ENCODE data around the gene MEAK7. TPM values are rescaled to one million over a fixed set of nuclear protein-coding genes. Genes with fewer than 3 reads are reported as not detected.

Gene MEAK7
- total and polyA plus RNA-seq, 2 donors (not counting 1 experiment from before 2014, with no cell fraction given), result 17.3 to 23.4 TPM

GRCh38 chr16:84540194-84540593 is 35.7 kb upstream of the MEAK7 start:
- TF ChIP-seq CTCF (conservative IDR thresholded peaks at IDR 0.05 in 1 of 2, IDR thresholded peaks at IDR 0.05 in 1 of 2; ENCODE audit: low read depth in 1 of 2, low read length in 2 of 2) (no peak), EZH2 (IDR thresholded peaks at IDR 0.05; ENCODE audit: low read length, missing control alignments) (no peak)
- no peak for DNase-seq (ENCODE audit: low read depth in 2 of 2)
- H3K4me1 ChIP-seq (ENCODE audit: control insufficient read depth, extremely low read depth, insufficient read depth, low read length), result no peaks in the 10 kb centered on the region
- no peaks in the 10 kb centered on the region for H4K20me1 ChIP-seq (ENCODE audit: control insufficient read depth, extremely low read depth, insufficient read depth, low read length)
- H3K9ac ChIP-seq (ENCODE audit: insufficient read depth, low read length), result no peak overlapping the region
- H3K79me2 ChIP-seq (ENCODE audit: control insufficient read depth, insufficient read depth, low read length), result no peaks in the 10 kb centered on the region
- no peaks in the 10 kb centered on the region for H3K9me3 ChIP-seq (ENCODE audit: control insufficient read depth, insufficient read depth, low read depth, low read length)
- no peaks in the 10 kb centered on the region for H3K36me3 ChIP-seq (ENCODE audit: control insufficient read depth, insufficient read depth, low read length)
- no peaks in the 10 kb centered on the region for H3K27me3 ChIP-seq (ENCODE audit: control insufficient read depth, insufficient read depth, low read length)
- no peak overlapping the region for H3K27ac ChIP-seq (ENCODE audit: insufficient read depth, low read length)
- no peak overlapping the region for H3K4me3 ChIP-seq (replicated peaks in 1 of 4; ENCODE audit: control extremely low read depth in 1 of 4, insufficient read depth in 1 of 4, low read depth in 3 of 4, low read length in 4 of 4)
- H3K4me2 ChIP-seq (ENCODE audit: extremely low read depth, insufficient read depth, low read length), result no peak overlapping the region
- H2AFZ ChIP-seq (ENCODE audit: low read length), result no peak overlapping the region

GRCh38 chr16:84538222-84538840 is 33.9 kb upstream of the MEAK7 start:
- Histone ChIP-seq H3K79me2 (ENCODE audit: control insufficient read depth, insufficient read depth, low read length) (no peaks in the 10 kb centered on the region), H3K4me2 (ENCODE audit: extremely low read depth, insufficient read depth, low read length) (no peak overlapping the region), H4K20me1 (ENCODE audit: control insufficient read depth, extremely low read depth, insufficient read depth, low read length) (no peaks in the 10 kb centered on the region), H3K27me3 (ENCODE audit: control insufficient read depth, insufficient read depth, low read length) (no peaks in the 10 kb centered on the region), H3K27ac (ENCODE audit: insufficient read depth, low read length) (no peak overlapping the region), H3K36me3 (ENCODE audit: control insufficient read depth, insufficient read depth, low read length) (no peaks in the 10 kb centered on the region), H3K4me3 (replicated peaks in 1 of 4; ENCODE audit: control extremely low read depth in 1 of 4, insufficient read depth in 1 of 4, low read depth in 3 of 4, low read length in 4 of 4) (no peak overlapping the region), H3K9me3 (ENCODE audit: control insufficient read depth, insufficient read depth, low read depth, low read length) (no peaks in the 10 kb centered on the region), H3K9ac (ENCODE audit: insufficient read depth, low read length) (no peak overlapping the region), H2AFZ (ENCODE audit: low read length) (no peak overlapping the region), H3K4me1 (ENCODE audit: control insufficient read depth, extremely low read depth, insufficient read depth, low read length) (no peaks in the 10 kb centered on the region)
- no peak for DNase-seq (ENCODE audit: low read depth in 2 of 2)
- TF ChIP-seq CTCF (conservative IDR thresholded peaks at IDR 0.05 in 1 of 2, IDR thresholded peaks at IDR 0.05 in 1 of 2; ENCODE audit: low read depth in 1 of 2, low read length in 2 of 2) (no peak), EZH2 (IDR thresholded peaks at IDR 0.05; ENCODE audit: low read length, missing control alignments) (no peak)

- Histone ChIP-seq H2AFZ (ENCODE audit: low read length) (no peak overlapping the region), H3K79me2 (ENCODE audit: control insufficient read depth, insufficient read depth, low read length) (no peaks in the 10 kb centered on the region), H3K9ac (ENCODE audit: insufficient read depth, low read length) (no peak overlapping the region), H3K4me1 (ENCODE audit: control insufficient read depth, extremely low read depth, insufficient read depth, low read length) (peaks cover 6% of the 10 kb centered on the region), H3K4me3 (replicated peaks in 1 of 4; ENCODE audit: control extremely low read depth in 1 of 4, insufficient read depth in 1 of 4, low read depth in 3 of 4, low read length in 4 of 4) (no peak overlapping the region), H4K20me1 (ENCODE audit: control insufficient read depth, extremely low read depth, insufficient read depth, low read length) (no peaks in the 10 kb centered on the region), H3K27me3 (ENCODE audit: control insufficient read depth, insufficient read depth, low read length) (no peaks in the 10 kb centered on the region), H3K36me3 (ENCODE audit: control insufficient read depth, insufficient read depth, low read length) (no peaks in the 10 kb centered on the region), H3K27ac (ENCODE audit: insufficient read depth, low read length) (no peak overlapping the region), H3K4me2 (ENCODE audit: extremely low read depth, insufficient read depth, low read length) (no peak overlapping the region), H3K9me3 (ENCODE audit: control insufficient read depth, insufficient read depth, low read depth, low read length) (no peaks in the 10 kb centered on the region)
- DNase-seq (ENCODE audit: low read depth in 2 of 2), result no peak
- no peak for TF ChIP-seq EZH2 (IDR thresholded peaks at IDR 0.05; ENCODE audit: low read length, missing control alignments)
- TF ChIP-seq CTCF (conservative IDR thresholded peaks at IDR 0.05 in 1 of 2, IDR thresholded peaks at IDR 0.05 in 1 of 2; ENCODE audit: low read depth in 1 of 2, low read length in 2 of 2), result no peak
Measured at GRCh38 chr16:84537491-84538151, 33.2 kb upstream of the MEAK7 start.

Data from fibroblast of lung (primary cell).